ENCODE results near the gene ENTPD2.

- TF ChIP-seq CTCF (IDR thresholded peaks at IDR 0.05) = no peak
- no peak for TF ChIP-seq POLR2AphosphoS5 (IDR thresholded peaks at IDR 0.05)
- no peak for TF ChIP-seq POLR2A (IDR thresholded peaks at IDR 0.05)
Observed at GRCh38 chr9:137037035-137037434, 16.8 kb downstream of the ENTPD2 start.
